Kidney glomerular epithelial cell (primary cell): Measurements from ENCODE around the gene CHRNE.
A peak's percentile ranks its signal among the peaks of the same experiment; 100 is the strongest.

Experiments used
- DNase-seq: peaks from one replicate; lab custom pipeline; 2025; lab: John Stamatoyannopoulos, UW

The CHRNE gene

DNA sequence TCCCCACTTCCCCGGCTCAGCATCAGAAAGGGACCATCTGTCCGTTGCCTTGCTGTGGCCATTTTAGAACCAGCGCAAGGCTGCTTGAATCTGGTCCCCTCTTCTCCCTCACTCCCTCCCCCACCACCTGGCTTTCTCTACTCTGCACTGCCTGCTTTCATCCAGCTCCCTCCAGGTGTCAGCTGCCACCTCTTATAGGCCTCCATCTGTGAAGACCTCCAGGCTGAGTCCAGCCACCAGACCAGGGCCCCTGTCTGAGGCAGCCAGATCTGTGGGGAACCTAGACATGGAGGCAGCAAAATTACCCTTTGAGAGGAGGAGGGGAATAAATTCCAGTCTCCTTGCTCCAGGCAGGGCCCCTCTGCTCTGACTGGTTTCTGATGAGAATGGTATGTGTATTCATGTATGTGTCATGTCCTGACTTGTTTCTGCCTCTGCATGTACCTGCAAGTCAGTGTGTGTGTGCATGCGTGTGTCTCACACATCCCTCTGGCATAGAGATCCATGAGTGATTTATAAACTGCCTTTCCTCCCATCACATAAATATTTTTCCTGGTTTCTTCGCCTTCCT, 48.7 kb downstream of the CHRNE start:
- no peak for DNase-seq

DNA sequence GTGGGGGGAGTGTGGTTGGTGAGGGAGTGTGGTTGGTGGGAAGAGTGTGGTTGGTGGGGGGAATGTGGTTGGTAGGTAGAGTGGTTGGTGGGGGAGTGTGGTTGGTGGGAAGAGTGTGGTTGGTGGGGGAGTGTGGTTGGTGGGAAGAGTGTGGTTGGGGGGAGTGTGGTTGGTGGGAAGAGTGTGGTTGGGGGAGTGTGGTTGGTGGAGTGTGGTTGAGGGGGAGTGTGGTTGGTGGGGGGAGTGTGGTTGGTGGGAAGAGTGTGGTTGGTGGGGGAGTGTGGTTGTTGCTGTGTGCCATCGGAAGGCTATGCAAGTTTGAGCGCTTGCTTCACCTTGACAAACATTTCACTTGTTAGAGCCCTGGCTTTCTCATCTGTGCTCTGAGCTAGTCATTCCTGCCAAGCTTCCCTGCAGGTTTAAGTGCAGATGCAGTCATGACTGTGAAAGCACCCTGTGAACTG, 49.7 kb downstream of the CHRNE start:
- DNase-seq = peak; percentile 23

DNA sequence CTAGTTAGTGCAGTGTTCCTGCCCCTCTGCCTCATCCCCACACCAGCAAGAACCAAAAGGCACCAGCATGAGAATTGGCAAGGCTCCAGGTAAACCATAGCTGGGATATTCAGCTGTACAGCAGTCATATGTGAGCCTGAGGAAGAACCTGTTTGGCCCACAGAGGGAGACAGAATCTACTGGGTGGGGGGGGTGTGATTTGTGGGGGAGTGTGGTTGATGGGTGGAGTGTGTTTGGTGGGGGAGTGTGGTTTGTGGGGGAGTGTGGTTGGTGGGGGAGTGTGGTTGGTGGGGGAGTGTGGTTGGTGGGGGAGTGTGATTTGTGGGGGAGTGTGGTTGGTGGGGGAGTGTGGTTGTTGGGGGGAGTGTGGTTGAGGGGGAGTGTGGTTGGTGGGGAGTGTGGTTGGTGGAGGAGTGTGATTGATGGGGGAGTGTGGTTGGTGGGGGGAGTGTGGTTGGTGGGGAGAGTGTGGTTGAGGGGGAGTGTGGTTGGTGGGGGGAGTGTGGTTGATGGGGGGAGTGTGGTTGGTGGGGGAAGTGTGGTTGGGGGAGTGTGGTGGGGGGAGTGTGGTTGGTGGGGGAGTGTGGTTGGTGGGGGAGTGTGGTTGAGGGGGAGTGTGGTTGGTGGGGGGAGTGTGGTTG, 50.2 kb downstream of the CHRNE start:
- peak; percentile 35 for DNase-seq

DNA sequence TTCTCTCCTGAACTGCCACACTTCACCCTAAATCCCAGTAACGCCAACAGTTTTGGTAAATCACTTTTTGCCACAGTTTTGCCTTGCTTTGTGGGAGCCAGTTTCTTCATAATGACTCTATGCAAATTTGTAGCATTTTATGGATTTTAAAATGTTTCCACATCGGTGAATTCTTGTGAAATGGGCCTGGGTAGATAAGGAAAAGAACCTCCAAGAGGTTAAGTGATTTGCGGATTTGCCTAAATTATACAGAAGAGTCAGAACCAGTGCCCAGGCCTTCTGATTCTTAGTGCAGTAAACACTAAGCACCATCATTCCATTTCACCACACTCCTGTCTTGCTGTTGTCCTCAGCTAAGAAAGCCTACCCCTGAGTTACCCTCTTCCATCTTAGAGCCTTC, 51.8 kb downstream of the CHRNE start:
- no peak for DNase-seq

DNA sequence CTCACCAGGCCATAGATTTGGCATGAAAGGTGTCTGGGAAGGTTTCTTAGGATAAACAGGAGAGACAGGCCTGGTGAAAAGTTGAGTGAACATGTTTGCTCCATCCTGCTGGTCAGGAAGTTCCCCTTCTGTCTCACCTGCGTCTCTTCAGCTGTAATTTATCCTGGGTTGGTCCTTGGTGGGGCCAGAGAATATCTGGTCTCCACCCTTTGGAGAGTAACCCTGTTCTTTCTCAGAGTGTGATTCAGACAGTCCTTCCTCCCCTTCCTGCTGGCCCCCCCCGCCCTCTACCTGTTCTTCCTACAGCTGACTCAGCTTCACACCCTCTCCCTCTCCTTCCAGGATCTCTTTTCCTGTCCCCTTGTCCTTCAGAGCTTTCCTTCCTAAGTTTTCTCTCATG, 52.7 kb downstream of the CHRNE start:
- DNase-seq = no peak

DNA sequence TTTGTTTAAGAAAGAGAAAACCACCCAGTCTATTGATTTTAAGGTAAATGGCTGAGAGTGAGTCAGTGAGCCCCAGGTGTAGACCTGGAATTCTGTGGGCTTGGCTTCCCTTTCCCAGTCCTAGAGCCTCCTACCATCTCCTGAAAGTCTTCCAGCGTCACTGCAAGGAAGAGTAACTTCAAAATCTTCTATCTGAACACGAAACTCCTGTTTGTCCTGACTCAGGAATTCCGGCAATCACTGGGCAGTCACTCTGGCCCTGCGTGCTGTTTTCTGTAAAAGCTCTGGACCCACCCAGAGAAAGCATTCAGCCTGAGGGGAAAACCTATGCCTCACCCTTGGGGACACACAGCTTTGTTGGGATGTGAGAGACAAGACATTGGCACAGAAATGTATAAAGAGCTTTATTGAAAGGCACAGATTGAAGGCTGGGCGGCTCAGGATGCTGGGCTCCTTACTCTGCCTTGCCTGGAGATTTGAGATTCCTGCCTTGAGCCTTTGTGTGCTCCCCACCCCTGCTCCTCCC, 53.8 kb downstream of the CHRNE start:
- no peak for DNase-seq
